Testis (tissue), 3 donors: ENCODE data around the gene SRP54. TPM values are rescaled to one million over a fixed set of nuclear protein-coding genes. Genes with fewer than 3 reads are reported as not detected.

Experiments
- DNase-seq: peaks from one replicate; pipeline ENCODE4 v3.0.0-alpha.2; 2019
- H3K27ac ChIP-seq, 2 donors: fragments of 200-600 bp; sonication (generic); one replicate each; pipeline ENCODE4 v1.5.1; 2019
- H3K27me3 ChIP-seq: fragments of 200-600 bp; sonication (generic); one replicate; pipeline ENCODE4 v1.5.1; 2019
- H3K36me3 ChIP-seq: fragments of 200-600 bp; sonication (generic); one replicate; pipeline ENCODE4 v1.5.1; 2017; ENCODE audit warnings: low read depth; ENCODE audit errors: missing control alignments
- H3K4me1 ChIP-seq: fragments of 200-600 bp; sonication (generic); one replicate; pipeline ENCODE4 v1.5.1; 2019
- H3K4me3 ChIP-seq, 2 donors: fragments of 200-600 bp; sonication (generic); one replicate each; pipeline ENCODE4 v1.5.1; 2017 to 2019
- H3K9me3 ChIP-seq: fragments of 200-600 bp; sonication (generic); one replicate; pipeline ENCODE4 v1.5.1; 2017
- POLR2A ChIP-seq: fragments of 450-650 bp; IDR thresholded peaks from one replicate; pipeline ENCODE4 v1.6.1; 2017; ENCODE audit warnings: antibody characterized with exemption, mild to moderate bottlenecking, moderate library complexity
- WGBS, 2 donors: methylation state at CpG; one replicate each; pipeline ENCODE4 v1.1.5; 2018; 5-methylcytosine and 5-hydroxymethylcytosine counted together
- intact Hi-C: fragments of 100-400 bp; cut with DNase I; formaldehyde crosslinking; loops from one replicate; pipeline ENCODE4 v1.15.1; 2023; ENCODE audit warnings: low total_unique reads
- polyA plus RNA-seq: library from polyadenylated mRNA; stranded (reverse); fragments of 350-450 nt; fragmentation: Illumina TruSeq; extraction: RNeasy Lipid Tissue Mini Kit (QIAGEN cat#74804); gene quantifications from one replicate; pipeline ENCODE4 v1.2.3, GENCODE V29; 2014; ENCODE audit warnings: low read depth, low replicate concordance; ENCODE audit not compliant: insufficient read depth
- total RNA-seq, 2 donors: library from RNA; depleted of rRNA; stranded (reverse); fragments of >200 nt; gene quantifications; one replicate each; pipeline ENCODE4 v1.2.3, GENCODE V29; 2016
- TF ChIP-seq, protein P1 (sequence below), 3 experiments: fragments of 450-650 bp in 2 of 3; fragments of 200-600 bp in 1 of 3; sonication (generic) in 1 of 3; IDR thresholded peaks; one replicate each; pipeline ENCODE4 v1.5.1; 2016 to 2019; ENCODE audit warnings: antibody characterized with exemption in 3 of 3, mild to moderate bottlenecking in 2 of 3, moderate library complexity in 1 of 3

Gene SRP54
- total and polyA plus RNA-seq, 3 donors from 2014 or later = 78.5 to 132 (median 84.1) TPM

DNA sequence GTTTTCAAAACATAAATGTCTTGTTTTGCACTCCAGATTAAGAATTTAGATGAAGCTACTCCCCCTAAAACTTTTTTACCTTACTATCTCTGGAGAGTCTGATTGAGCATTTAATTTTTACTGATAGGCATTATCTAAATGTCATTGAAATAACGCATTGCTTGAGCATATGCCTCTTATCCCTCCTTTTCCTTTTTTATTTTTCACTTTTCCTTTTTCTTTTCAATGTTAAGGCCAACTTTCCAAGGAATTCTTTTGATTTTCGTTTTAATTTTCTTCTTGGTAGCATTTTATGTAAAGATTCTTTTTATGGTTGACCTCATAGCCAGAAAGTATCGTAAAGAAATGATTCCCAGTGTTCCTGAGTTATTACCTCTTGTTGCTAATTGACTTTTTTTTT is 2.9 kb downstream of the SRP54 start:
- intact Hi-C loops = no loop called here

DNA sequence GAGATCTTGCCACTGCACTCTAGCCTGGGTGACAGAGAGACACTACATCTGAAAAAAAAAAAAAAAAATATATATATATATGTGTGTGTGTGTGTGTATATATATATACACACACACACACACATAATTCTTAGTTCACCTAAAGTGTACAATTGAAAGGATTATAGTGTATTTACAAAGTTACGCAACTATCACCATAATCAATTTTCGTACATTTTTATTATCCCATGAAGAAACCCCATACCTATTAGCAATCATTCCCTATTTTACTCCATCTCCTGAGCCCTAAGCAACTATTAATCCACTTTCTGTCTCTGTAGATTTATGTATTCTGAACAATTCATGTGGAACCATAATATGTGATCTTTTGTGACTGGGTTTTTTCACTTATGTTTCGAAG is 4.4 kb downstream of the SRP54 start:
- TF ChIP-seq, protein P1, sequence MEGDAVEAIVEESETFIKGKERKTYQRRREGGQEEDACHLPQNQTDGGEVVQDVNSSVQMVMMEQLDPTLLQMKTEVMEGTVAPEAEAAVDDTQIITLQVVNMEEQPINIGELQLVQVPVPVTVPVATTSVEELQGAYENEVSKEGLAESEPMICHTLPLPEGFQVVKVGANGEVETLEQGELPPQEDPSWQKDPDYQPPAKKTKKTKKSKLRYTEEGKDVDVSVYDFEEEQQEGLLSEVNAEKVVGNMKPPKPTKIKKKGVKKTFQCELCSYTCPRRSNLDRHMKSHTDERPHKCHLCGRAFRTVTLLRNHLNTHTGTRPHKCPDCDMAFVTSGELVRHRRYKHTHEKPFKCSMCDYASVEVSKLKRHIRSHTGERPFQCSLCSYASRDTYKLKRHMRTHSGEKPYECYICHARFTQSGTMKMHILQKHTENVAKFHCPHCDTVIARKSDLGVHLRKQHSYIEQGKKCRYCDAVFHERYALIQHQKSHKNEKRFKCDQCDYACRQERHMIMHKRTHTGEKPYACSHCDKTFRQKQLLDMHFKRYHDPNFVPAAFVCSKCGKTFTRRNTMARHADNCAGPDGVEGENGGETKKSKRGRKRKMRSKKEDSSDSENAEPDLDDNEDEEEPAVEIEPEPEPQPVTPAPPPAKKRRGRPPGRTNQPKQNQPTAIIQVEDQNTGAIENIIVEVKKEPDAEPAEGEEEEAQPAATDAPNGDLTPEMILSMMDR (IDR thresholded peaks at IDR 0.05) = no peak
- no peak for TF ChIP-seq POLR2A
- H3K27me3 ChIP-seq = no peaks in the 10 kb centered on the region
- no peaks in the 10 kb centered on the region for H3K9me3 ChIP-seq
- no peaks in the 10 kb centered on the region for H3K36me3 ChIP-seq
- H3K4me1 ChIP-seq = peaks cover 20% of the 10 kb centered on the region
- no peak for DNase-seq
- no peak overlapping the region for H3K27ac ChIP-seq
- WGBS, 2 donors = 95% methylated on average over 3 of the region's 3 CpGs
- H3K4me3 ChIP-seq = no peak overlapping the region
- intact Hi-C loops = no loop called here

More for the DNA sequence above, 2.9 kb downstream of the SRP54 start:
- Histone ChIP-seq H3K27me3 (no peaks in the 10 kb centered on the region), H3K4me1 (peaks cover 24% of the 10 kb centered on the region), H3K36me3 (no peaks in the 10 kb centered on the region), H3K9me3 (no peaks in the 10 kb centered on the region), H3K27ac (no peak overlapping the region), H3K4me3 (no peak overlapping the region)
- WGBS, 2 donors = 80% methylated on average over 3 of the region's 3 CpGs
- no peak for TF ChIP-seq POLR2A
- TF ChIP-seq, protein P1 (IDR thresholded peaks at IDR 0.05) = no peak
- no peak for DNase-seq

DNA sequence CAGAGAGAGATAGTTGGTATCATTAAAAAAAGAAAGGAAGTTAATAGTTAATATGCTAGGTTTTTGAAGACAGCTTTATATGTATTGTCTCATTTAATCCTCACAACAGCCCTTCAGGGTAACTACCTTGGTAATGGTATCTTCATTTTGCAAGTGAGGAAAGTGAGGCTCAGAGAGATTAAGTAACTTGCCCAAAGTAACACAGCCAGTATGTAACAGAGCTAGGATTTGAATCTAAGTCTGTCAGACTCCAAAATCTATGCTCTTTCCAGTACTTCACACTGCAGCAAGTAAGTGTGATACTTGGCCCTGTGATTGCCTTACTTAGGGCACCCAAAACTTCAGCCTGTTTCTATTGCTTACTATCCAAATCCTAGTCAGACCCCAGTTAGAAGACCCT is 7.0 kb downstream of the SRP54 start:
- H3K36me3 ChIP-seq = no peaks in the 10 kb centered on the region
- H3K4me3 ChIP-seq = no peak overlapping the region
- H3K9me3 ChIP-seq = no peaks in the 10 kb centered on the region
- no peak overlapping the region for H3K27ac ChIP-seq
- TF ChIP-seq, protein P1 (IDR thresholded peaks at IDR 0.05) = no peak
- TF ChIP-seq POLR2A = no peak
- no peak for DNase-seq
- no peaks in the 10 kb centered on the region for H3K27me3 ChIP-seq
- peaks cover 8% of the 10 kb centered on the region for H3K4me1 ChIP-seq
- intact Hi-C loops = no loop called here

DNA sequence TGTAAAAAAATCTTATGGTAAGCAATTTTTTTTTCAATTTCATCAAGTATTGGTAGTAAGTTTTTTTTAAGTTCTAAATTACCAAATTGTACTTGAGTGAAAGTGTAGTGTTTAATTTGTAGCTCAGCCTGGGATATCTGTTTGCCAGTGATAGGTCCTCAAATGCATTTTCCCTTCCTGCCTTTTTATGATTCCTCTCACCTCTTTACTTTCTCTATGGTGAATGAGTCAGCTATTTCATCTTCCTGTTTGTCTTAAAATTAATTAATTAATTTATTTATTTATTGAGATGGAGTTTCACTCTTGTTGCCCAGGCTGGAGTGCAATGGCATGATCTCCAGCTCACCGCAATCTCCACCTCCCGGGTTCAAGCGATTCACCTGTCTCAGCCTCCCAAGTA is 10.6 kb downstream of the SRP54 start:
- Histone ChIP-seq H3K4me3 (no peak overlapping the region), H3K9me3 (no peaks in the 10 kb centered on the region), H3K27me3 (no peaks in the 10 kb centered on the region), H3K36me3 (no peaks in the 10 kb centered on the region), H3K4me1 (no peaks in the 10 kb centered on the region), H3K27ac (no peak overlapping the region)
- TF ChIP-seq POLR2A = no peak
- TF ChIP-seq, protein P1 (IDR thresholded peaks at IDR 0.05) = no peak
- 92 to 94% methylated on average over 3 of the region's 3 CpGs for WGBS, 2 donors
- DNase-seq = no peak
- intact Hi-C loops = no loop called here

DNA sequence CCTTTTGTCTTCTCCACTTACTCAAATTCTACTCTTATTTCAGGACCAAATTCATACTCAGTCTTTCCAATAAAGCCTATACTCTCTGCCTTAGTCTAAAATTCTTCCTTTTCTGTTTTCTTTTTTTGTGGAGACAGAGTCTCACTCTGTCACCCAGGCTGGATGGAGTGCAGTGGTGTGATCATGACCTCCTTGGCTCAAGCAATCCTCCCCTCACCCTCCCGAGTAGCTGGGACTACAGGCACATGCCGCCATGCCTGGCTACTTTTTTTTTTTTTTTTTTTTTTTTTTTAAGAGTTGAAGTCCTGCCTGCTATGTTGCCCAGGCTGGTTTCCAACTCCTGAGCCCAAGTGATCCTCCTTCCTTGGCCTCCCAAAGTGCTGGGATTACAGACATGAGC is 11.9 kb downstream of the SRP54 start:
- 76 to 80% methylated on average over 2 of the region's 2 CpGs for WGBS, 2 donors
- intact Hi-C loops = no loop called here
- no peak for DNase-seq

More for the DNA sequence above, 11.9 kb downstream of the SRP54 start:
- Histone ChIP-seq H3K27ac (no peak overlapping the region), H3K9me3 (no peaks in the 10 kb centered on the region), H3K27me3 (no peaks in the 10 kb centered on the region), H3K4me3 (no peak overlapping the region), H3K36me3 (no peaks in the 10 kb centered on the region), H3K4me1 (no peaks in the 10 kb centered on the region)
- no peak for TF ChIP-seq POLR2A
- TF ChIP-seq, protein P1 (IDR thresholded peaks at IDR 0.05) = no peak
